GM06990 (cell line): ENCODE results near the gene RACGAP1.

Source experiments
- DNase-seq: peaks from one replicate; pipeline ENCODE4 v3.0.0-alpha.2; 2011; ENCODE audit not compliant: insufficient read length; ENCODE audit errors: extremely low read depth
- H3K27me3 ChIP-seq: replicated peaks from 2 replicates; pipeline ENCODE4 v1.6.0; 2011; ENCODE audit warnings: low read length; ENCODE audit not compliant: control insufficient read depth, insufficient read depth
- H3K36me3 ChIP-seq: 2 replicates; pipeline ENCODE4 v1.5.1; 2011; ENCODE audit warnings: low read length; ENCODE audit not compliant: control insufficient read depth, insufficient read depth
- H3K4me3 ChIP-seq: replicated peaks from 2 replicates; pipeline ENCODE4 v1.5.1; 2011; ENCODE audit warnings: low read depth, mild to moderate bottlenecking, control low read depth, low read length
- CTCF ChIP-seq: IDR thresholded peaks from 2 replicates; pipeline ENCODE4 v1.5.1; 2011; ENCODE audit warnings: low read length, control low read depth, mild to moderate bottlenecking, inconsistent platforms; ENCODE audit not compliant: insufficient read depth, poor library complexity, severe bottlenecking

The RACGAP1 gene

GRCh38 chr12:50049254-50050118 lies 24.2 kb upstream of the RACGAP1 start:
- Histone ChIP-seq H3K27me3 (peaks cover 2% of the 10 kb centered on the region; the same call in 1 of the 2 replicates), H3K4me3 (no peak overlapping the region), H3K36me3 (no peaks in the 10 kb centered on the region)
- DNase-seq, result no peak
- TF ChIP-seq CTCF, result no peak

GRCh38 chr12:50047693-50048250 lies 22.5 kb upstream of the RACGAP1 start:
- no peak for TF ChIP-seq CTCF
- no peak for DNase-seq
- H3K27me3 ChIP-seq, result no peaks in the 10 kb centered on the region; the same call in 1 of the 2 replicates

GRCh38 chr12:50043854-50044253 lies 18.6 kb upstream of the RACGAP1 start:
- DNase-seq, result no peak
- Histone ChIP-seq H3K27me3 (no peaks in the 10 kb centered on the region), H3K4me3 (no peak overlapping the region), H3K36me3 (no peaks in the 10 kb centered on the region)
- TF ChIP-seq CTCF, result no peak

More at GRCh38 chr12:50047693-50048250, 22.5 kb upstream of the RACGAP1 start:
- no peak overlapping the region for H3K4me3 ChIP-seq
- no peaks in the 10 kb centered on the region for H3K36me3 ChIP-seq

GRCh38 chr12:50043308-50043707 lies 18.0 kb upstream of the RACGAP1 start:
- H3K4me3 ChIP-seq, result no peak overlapping the region
- no peaks in the 10 kb centered on the region for H3K27me3 ChIP-seq
- no peak for DNase-seq
- H3K36me3 ChIP-seq, result no peaks in the 10 kb centered on the region
- TF ChIP-seq CTCF, result no peak

- DNase-seq, result no peak
- no peaks in the 10 kb centered on the region for H3K36me3 ChIP-seq
- no peak overlapping the region for H3K4me3 ChIP-seq
- TF ChIP-seq CTCF, result no peak
- H3K27me3 ChIP-seq, result no peaks in the 10 kb centered on the region
These were observed 17.4 kb upstream of the RACGAP1 start for GRCh38 chr12:50042693-50043092.
